Adrenal gland (tissue), 5 donors: ENCODE measurements around the gene IQSEC1.

Source experiments
- CTCF ChIP-seq, 6 experiments: fragments of 450-650 bp in 4 of 6; fragments of 200-600 bp in 2 of 6; sonication (generic) in 1 of 6; IDR thresholded peaks; 1 replicate in 5 of 6; 2 replicates in 1 of 6; pipeline versions ENCODE4 v1.5.1 to v1.8.0; 2016 to 2021; ENCODE audit warnings: antibody characterized with exemption in 6 of 6, mild to moderate bottlenecking in 2 of 6, moderate library complexity in 1 of 6
- POLR2A ChIP-seq, 2 donors: fragments of 450-650 bp; IDR thresholded peaks; one replicate each; pipeline ENCODE4 v1.6.1; 2017; ENCODE audit warnings: antibody characterized with exemption in 2 of 2, mild to moderate bottlenecking in 2 of 2, moderate library complexity in 1 of 2
- donor health status: DM: no; HTN: no; CAD: no.

GRCh38 chr3:12960497-12960896 lies 112.7 kb downstream of the IQSEC1 start:
- no peak for TF ChIP-seq CTCF (IDR thresholded peaks at IDR 0.05)
- TF ChIP-seq POLR2A (IDR thresholded peaks at IDR 0.05): no peak
